Fibroblast of the aortic adventitia (primary cell): Measurements from ENCODE around the gene HOXB5. TPM values are rescaled to one million over a fixed set of nuclear protein-coding genes. Genes with fewer than 3 reads are reported as not detected.
A peak's percentile ranks its signal among the peaks of the same experiment; 100 is the strongest.

Experiments used
- DNase-seq: peaks from one replicate; pipeline ENCODE4 v3.0.0-alpha.2; 2010; ENCODE audit warnings: low read depth
- H3K4me3 ChIP-seq: 2 replicates; pipeline ENCODE4 v1.5.1; 2011; ENCODE audit warnings: low read depth, mild to moderate bottlenecking, control low read depth, low read length, moderate library complexity
- total RNA-seq: library from RNA; depleted of rRNA; stranded (reverse); fragments of >200 nt; gene quantifications from 2 replicates; pipeline ENCODE4 v1.2.3, GENCODE V29; 2012; ENCODE audit warnings: low replicate concordance
- TF ChIP-seq, protein P1 (sequence below): IDR thresholded peaks from 2 replicates; pipeline ENCODE4 v1.5.1; 2011; ENCODE audit warnings: mild to moderate bottlenecking, low read length, control low read depth, inconsistent platforms; ENCODE audit not compliant: insufficient read depth

Gene HOXB5
- total RNA-seq, 1 donor = 0.27 TPM

DNA sequence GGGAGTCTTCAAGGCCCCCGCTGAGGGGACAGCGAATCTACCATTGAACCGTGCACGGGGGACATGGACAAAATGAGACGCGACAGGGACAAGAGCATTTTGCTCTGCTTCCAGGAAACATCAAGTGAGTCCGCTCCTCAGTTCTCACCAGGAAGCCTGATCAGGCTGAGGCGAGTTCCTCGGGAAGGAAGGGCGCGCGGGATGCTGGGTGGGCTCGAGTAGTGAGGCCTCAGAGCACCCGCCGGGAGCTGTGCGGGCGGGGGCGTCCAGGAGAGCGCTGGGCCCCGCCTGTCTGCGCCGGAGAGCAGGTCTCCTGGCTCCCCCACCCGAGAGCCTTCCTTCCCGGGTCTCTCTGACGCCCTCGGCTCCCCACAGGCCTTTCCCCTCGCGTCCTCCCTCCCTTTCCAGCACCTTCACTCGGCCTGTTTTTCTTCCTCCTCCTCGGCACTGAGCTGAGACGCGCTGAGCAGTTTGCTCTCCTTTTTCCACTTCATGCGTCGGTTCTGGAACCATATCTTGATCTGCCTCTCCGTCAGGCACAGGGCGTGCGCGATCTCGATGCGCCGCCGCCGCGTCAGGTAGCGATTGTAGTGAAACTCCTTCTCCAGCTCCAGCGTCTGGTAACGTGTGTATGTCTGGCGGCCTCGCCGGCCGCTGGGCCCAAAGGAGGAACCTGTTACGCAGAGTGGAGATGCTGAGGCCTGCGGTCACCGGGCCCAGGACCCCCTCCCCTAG, 2.6 kb upstream of the HOXB5 start:
- TF ChIP-seq, protein P1, sequence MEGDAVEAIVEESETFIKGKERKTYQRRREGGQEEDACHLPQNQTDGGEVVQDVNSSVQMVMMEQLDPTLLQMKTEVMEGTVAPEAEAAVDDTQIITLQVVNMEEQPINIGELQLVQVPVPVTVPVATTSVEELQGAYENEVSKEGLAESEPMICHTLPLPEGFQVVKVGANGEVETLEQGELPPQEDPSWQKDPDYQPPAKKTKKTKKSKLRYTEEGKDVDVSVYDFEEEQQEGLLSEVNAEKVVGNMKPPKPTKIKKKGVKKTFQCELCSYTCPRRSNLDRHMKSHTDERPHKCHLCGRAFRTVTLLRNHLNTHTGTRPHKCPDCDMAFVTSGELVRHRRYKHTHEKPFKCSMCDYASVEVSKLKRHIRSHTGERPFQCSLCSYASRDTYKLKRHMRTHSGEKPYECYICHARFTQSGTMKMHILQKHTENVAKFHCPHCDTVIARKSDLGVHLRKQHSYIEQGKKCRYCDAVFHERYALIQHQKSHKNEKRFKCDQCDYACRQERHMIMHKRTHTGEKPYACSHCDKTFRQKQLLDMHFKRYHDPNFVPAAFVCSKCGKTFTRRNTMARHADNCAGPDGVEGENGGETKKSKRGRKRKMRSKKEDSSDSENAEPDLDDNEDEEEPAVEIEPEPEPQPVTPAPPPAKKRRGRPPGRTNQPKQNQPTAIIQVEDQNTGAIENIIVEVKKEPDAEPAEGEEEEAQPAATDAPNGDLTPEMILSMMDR = no peak
- H3K4me3 ChIP-seq = peak overlapping the region; percentile 70
- DNase-seq = no peak

GRCh38 chr17:48595278-48595999, 1.9 kb upstream of the HOXB5 start:
- TF ChIP-seq, protein P1 = no peak
- DNase-seq = no peak
- H3K4me3 ChIP-seq = no peak overlapping the region

GRCh38 chr17:48594538-48595277, 1.1 kb upstream of the HOXB5 start:
- no peak overlapping the region for H3K4me3 ChIP-seq
- no peak for DNase-seq

GRCh38 chr17:48593840-48594537, 410 bp upstream of the HOXB5 start:
- TF ChIP-seq, protein P1 = peak; percentile 86
- DNase-seq = peak; percentile 84
- H3K4me3 ChIP-seq = peak overlapping the region; percentile 63

More at GRCh38 chr17:48594538-48595277, 1.1 kb upstream of the HOXB5 start:
- TF ChIP-seq, protein P1 = no peak

DNA sequence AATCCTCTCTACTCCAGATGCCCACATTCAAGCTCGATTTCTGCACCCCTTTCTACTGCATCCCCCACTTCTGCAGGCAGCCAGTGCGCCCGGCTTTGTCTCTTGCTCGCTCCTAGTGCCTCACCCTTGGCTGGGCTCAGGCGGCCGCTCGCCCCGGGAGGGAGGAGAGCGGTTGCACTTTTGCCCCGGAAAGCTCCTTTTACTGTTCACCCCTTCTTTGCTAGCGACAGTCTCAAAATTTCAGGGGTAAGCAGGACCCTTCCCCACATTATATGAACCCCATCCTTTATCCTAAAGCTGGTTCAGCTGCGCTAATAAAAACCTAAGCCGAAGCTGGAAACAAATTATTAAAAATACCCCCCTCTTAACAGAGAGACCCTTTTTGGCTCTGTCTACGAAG, 1.0 kb downstream of the HOXB5 start:
- DNase-seq = no peak
- TF ChIP-seq, protein P1 = no peak
- H3K4me3 ChIP-seq = peak overlapping the region; percentile 63

DNA sequence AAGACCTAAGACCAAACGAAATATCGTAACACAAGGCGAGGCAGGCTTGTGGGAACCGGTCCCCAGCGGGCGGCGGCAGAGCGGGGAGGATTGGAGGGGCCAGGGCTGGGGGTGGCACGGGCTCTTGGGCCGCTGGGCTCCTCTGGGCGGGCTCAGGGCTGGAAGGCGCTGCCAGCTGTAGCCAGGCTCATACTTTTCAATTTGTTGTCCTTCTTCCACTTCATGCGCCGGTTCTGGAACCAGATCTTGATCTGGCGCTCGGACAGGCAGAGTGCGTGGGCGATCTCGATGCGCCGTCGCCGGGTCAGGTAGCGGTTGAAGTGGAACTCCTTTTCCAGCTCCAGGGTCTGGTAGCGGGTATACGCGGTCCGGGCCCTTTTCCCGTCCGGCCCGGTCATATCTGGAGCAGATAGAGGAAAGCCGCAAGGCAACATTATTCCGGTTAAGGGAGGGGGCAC, 1.5 kb downstream of the HOXB5 start:
- DNase-seq = no peak
- peak overlapping the region; percentile 41 for H3K4me3 ChIP-seq
- TF ChIP-seq, protein P1 = no peak
